HG03064 (cell line): ENCODE data around the gene SCUBE2.
"Not testable (repeated sequence)": the region's sequence is repeated elsewhere in the genome, so short reads cannot be mapped to it uniquely, and the experiment has no call there.

Experiments used
- ATAC-seq: cut with Tn5 transposase; IDR thresholded peaks from one replicate; pipeline ENCODE4 v1.9.1; 2021; ENCODE audit warnings: low read depth; ENCODE audit not compliant: unreplicated experiment

The SCUBE2 gene

GRCh38 chr11:9014826-9015225 lies 76.6 kb downstream of the SCUBE2 start:
- ATAC-seq, result no peak

GRCh38 chr11:9013373-9013772 lies 78.0 kb downstream of the SCUBE2 start:
- ATAC-seq, result no peak

- ATAC-seq, result not testable (repeated sequence)
Measured at GRCh38 chr11:9009538-9009937, 81.9 kb downstream of the SCUBE2 start.

GRCh38 chr11:9008661-9009060 lies 82.7 kb downstream of the SCUBE2 start:
- no peak for ATAC-seq

GRCh38 chr11:9008011-9008550 lies 83.3 kb downstream of the SCUBE2 start:
- no peak for ATAC-seq

- no peak for ATAC-seq
Measured at GRCh38 chr11:9005087-9005486, 86.3 kb downstream of the SCUBE2 start.

GRCh38 chr11:9004183-9004926 lies 87.0 kb downstream of the SCUBE2 start:
- ATAC-seq, result no peak

- ATAC-seq, result no peak
Measured at GRCh38 chr11:9003573-9004182, 87.7 kb downstream of the SCUBE2 start, which contains the start of gene NRIP3. TSS of gene NRIP3 (minus strand) at chr11:9004001. CDS start at chr11:9003935, 66 bp downstream.

GRCh38 chr11:9002920-9003572 lies 88.4 kb downstream of the SCUBE2 start:
- no peak for ATAC-seq

GRCh38 chr11:9001736-9002135 lies 89.7 kb downstream of the SCUBE2 start:
- ATAC-seq, result no peak

GRCh38 chr11:8998017-8998416 lies 93.4 kb downstream of the SCUBE2 start:
- no peak for ATAC-seq

- ATAC-seq, result no peak
Measured at GRCh38 chr11:8997451-8997850, 93.9 kb downstream of the SCUBE2 start.

- no peak for ATAC-seq
Measured at GRCh38 chr11:8989453-8989852, 101.9 kb downstream of the SCUBE2 start.

- ATAC-seq, result no peak
Measured at GRCh38 chr11:8988329-8989234, 102.8 kb downstream of the SCUBE2 start.

- no peak for ATAC-seq
Measured at GRCh38 chr11:8987446-8987845, 104.0 kb downstream of the SCUBE2 start.

GRCh38 chr11:8986772-8987171 lies 104.6 kb downstream of the SCUBE2 start:
- not testable (repeated sequence) for ATAC-seq

- ATAC-seq, result no peak
Measured at GRCh38 chr11:8985462-8985861, 105.9 kb downstream of the SCUBE2 start.

GRCh38 chr11:8983552-8983951 lies 107.8 kb downstream of the SCUBE2 start:
- ATAC-seq, result no peak

GRCh38 chr11:8980485-8980884 lies 110.9 kb downstream of the SCUBE2 start:
- ATAC-seq, result no peak

- not testable (repeated sequence) for ATAC-seq
Measured at GRCh38 chr11:8979365-8979764, 112.0 kb downstream of the SCUBE2 start.
